ENCODE data around the gene STAT4.
A peak's percentile ranks its signal among the peaks of the same experiment; 100 is the strongest.

DNA sequence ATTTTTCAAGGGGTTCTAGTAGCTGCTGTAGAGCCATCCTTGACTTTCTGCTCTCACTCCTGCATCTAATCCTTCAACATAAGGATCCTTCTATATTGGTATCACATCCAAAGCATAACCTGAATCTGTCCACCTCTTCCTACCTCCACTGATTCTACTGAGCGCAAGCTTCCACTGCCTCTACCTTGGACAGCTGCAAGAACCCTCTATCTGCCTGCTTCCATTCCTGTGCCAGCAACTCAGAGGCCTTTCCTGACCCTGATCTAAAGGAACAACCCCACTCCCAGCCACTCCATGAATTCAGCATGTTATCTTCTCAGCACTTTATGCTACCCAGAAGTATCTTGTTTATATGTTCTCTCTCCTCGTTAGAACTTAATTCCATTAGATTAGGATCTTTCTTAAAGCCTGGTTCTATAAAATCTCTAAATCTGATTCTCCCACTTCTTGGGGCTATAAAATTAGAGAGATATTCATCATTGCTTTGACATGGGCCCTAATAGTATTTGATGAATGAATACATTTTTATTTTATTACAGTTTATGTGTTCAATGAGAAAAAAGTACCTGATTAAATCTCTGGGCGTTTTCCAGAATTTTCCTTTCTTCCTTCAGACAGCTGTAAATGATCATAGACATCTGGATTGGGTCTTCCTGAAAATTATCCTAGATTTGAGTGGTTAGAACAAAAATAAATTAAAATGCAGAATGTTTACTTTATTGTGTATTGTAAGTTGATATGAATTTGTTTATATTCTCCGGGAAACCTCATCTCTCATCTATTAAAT is 143.6 kb downstream of the STAT4 start:
- TF ChIP-seq POLR2AphosphoS5 (IDR thresholded peaks at IDR 0.05; ENCODE audit: low read depth, low read length): no peak
- no peak for TF ChIP-seq NFIC (IDR thresholded peaks at IDR 0.05; ENCODE audit: borderline replicate concordance)
- TF ChIP-seq, protein P1, sequence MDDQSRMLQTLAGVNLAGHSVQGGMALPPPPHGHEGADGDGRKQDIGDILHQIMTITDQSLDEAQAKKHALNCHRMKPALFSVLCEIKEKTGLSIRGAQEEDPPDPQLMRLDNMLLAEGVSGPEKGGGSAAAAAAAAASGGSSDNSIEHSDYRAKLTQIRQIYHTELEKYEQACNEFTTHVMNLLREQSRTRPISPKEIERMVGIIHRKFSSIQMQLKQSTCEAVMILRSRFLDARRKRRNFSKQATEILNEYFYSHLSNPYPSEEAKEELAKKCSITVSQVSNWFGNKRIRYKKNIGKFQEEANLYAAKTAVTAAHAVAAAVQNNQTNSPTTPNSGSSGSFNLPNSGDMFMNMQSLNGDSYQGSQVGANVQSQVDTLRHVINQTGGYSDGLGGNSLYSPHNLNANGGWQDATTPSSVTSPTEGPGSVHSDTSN (IDR thresholded peaks at IDR 0.05): no peak
- TF ChIP-seq EP300 (IDR thresholded peaks at IDR 0.05; ENCODE audit: borderline replicate concordance in 1 of 2, low read depth in 1 of 2, low read length in 1 of 2): peak in 1 of 2 experiments; percentile 81; a peak in 1 of 4 replicates
- no peak for TF ChIP-seq GABPA (IDR thresholded peaks at IDR 0.05; ENCODE audit: low read depth)
- TF ChIP-seq, protein P2, sequence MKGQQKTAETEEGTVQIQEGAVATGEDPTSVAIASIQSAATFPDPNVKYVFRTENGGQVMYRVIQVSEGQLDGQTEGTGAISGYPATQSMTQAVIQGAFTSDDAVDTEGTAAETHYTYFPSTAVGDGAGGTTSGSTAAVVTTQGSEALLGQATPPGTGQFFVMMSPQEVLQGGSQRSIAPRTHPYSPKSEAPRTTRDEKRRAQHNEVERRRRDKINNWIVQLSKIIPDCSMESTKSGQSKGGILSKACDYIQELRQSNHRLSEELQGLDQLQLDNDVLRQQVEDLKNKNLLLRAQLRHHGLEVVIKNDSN (IDR thresholded peaks at IDR 0.05; ENCODE audit: borderline replicate concordance, low read depth): no peak
